Loucy (cell line): Measurements from ENCODE around the gene MRPL52.
"Not testable (repeated sequence)": the region's sequence is repeated elsewhere in the genome, so short reads cannot be mapped to it uniquely, and the experiment has no call there.

Source experiments
- H2AFZ ChIP-seq: fragments of 200-600 bp; sonication (generic); 2 replicates; pipeline ENCODE4 v1.6.0; 2016; ENCODE audit warnings: antibody characterized with exemption, mild to moderate bottlenecking, low read length, moderate library complexity
- H3F3A ChIP-seq: fragments of 200-600 bp; 2 replicates; pipeline ENCODE4 v1.6.0; 2016; ENCODE audit warnings: antibody characterized with exemption, low read depth, mild to moderate bottlenecking
- H3K27me3 ChIP-seq: fragments of 200-600 bp; sonication (generic); 2 replicates; pipeline ENCODE4 v1.6.1; 2014; ENCODE audit warnings: low read length, mild to moderate bottlenecking; ENCODE audit not compliant: insufficient read depth, poor library complexity, severe bottlenecking
- H3K36me3 ChIP-seq: fragments of 200-600 bp; sonication (generic); 2 replicates; pipeline ENCODE4 v1.6.1; 2016; ENCODE audit warnings: low read length; ENCODE audit not compliant: insufficient read depth
- H3K4me1 ChIP-seq: fragments of 200-600 bp; sonication (generic); 2 replicates; pipeline ENCODE4 v1.5.1; 2014; ENCODE audit warnings: low read length, mild to moderate bottlenecking; ENCODE audit not compliant: insufficient read depth, poor library complexity, severe bottlenecking
- H3K4me2 ChIP-seq: fragments of 200-600 bp; sonication (generic); 2 replicates; pipeline ENCODE4 v1.6.0; 2014; ENCODE audit warnings: antibody characterized with exemption, low read length, low read depth, mild to moderate bottlenecking; ENCODE audit not compliant: poor library complexity, severe bottlenecking
- H3K4me3 ChIP-seq: fragments of 200-600 bp; sonication (generic); 2 replicates; pipeline ENCODE4 v1.5.1; 2014; ENCODE audit warnings: low read length, mild to moderate bottlenecking, mixed read lengths; ENCODE audit not compliant: poor library complexity, severe bottlenecking
- H3K79me2 ChIP-seq: fragments of 200-600 bp; sonication (generic); 2 replicates; pipeline ENCODE4 v1.6.1; 2014; ENCODE audit warnings: low read length; ENCODE audit not compliant: insufficient read depth
- H3K9ac ChIP-seq: fragments of 200-600 bp; sonication (generic); 2 replicates; pipeline ENCODE4 v1.6.0; 2014; ENCODE audit warnings: mild to moderate bottlenecking, low read depth, low read length, moderate library complexity; ENCODE audit not compliant: poor library complexity, severe bottlenecking
- H3K9me2 ChIP-seq: fragments of 200-600 bp; sonication (generic); replicated peaks from 2 replicates; pipeline ENCODE4 v1.6.1; 2016; ENCODE audit warnings: low read depth, low read length, mixed read lengths
- H3K9me3 ChIP-seq: fragments of 200-600 bp; sonication (generic); 2 replicates; pipeline ENCODE4 v1.6.1; 2014; ENCODE audit warnings: mild to moderate bottlenecking, antibody characterized with exemption, low read length, low read depth; ENCODE audit not compliant: insufficient read depth
- H4K20me1 ChIP-seq: fragments of 200-600 bp; sonication (generic); 2 replicates; pipeline ENCODE4 v1.6.0; 2014; ENCODE audit warnings: antibody characterized with exemption, low read length, mild to moderate bottlenecking; ENCODE audit not compliant: insufficient read depth, poor library complexity, severe bottlenecking
- EZH2phosphoT487 ChIP-seq: fragments of 200-600 bp; IDR thresholded peaks from 2 replicates; pipeline ENCODE4 v1.6.1; 2018; ENCODE audit warnings: antibody characterized with exemption, mild to moderate bottlenecking, moderate library complexity, borderline replicate concordance
- TF ChIP-seq, protein P1 (sequence below): fragments of 200-600 bp; sonication (generic); conservative IDR thresholded peaks from 2 replicates; pipeline ENCODE4 v1.5.1; 2014; ENCODE audit warnings: mild to moderate bottlenecking, antibody characterized with exemption, low read length

Gene MRPL52

GRCh38 chr14:22852599-22852939 lies 22.9 kb downstream of the MRPL52 start:
- Histone ChIP-seq H3K9ac (peak overlapping the region; percentile 75), H3K4me3 (peak overlapping the region; percentile 79), H4K20me1 (no peaks in the 10 kb centered on the region), H3K4me2 (peak overlapping the region; percentile 97), H3K79me2 (no peaks in the 10 kb centered on the region), H3K9me2 (no peaks in the 10 kb centered on the region), H2AFZ (peak overlapping the region; percentile 95), H3K27me3 (peaks cover 33% of the 10 kb centered on the region), H3F3A (no peaks in the 10 kb centered on the region), H3K4me1 (peaks cover 17% of the 10 kb centered on the region), H3K9me3 (no peaks in the 10 kb centered on the region), H3K36me3 (no peaks in the 10 kb centered on the region)
- TF ChIP-seq, protein P1, sequence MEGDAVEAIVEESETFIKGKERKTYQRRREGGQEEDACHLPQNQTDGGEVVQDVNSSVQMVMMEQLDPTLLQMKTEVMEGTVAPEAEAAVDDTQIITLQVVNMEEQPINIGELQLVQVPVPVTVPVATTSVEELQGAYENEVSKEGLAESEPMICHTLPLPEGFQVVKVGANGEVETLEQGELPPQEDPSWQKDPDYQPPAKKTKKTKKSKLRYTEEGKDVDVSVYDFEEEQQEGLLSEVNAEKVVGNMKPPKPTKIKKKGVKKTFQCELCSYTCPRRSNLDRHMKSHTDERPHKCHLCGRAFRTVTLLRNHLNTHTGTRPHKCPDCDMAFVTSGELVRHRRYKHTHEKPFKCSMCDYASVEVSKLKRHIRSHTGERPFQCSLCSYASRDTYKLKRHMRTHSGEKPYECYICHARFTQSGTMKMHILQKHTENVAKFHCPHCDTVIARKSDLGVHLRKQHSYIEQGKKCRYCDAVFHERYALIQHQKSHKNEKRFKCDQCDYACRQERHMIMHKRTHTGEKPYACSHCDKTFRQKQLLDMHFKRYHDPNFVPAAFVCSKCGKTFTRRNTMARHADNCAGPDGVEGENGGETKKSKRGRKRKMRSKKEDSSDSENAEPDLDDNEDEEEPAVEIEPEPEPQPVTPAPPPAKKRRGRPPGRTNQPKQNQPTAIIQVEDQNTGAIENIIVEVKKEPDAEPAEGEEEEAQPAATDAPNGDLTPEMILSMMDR, result no peak
- TF ChIP-seq EZH2phosphoT487, result no peak

- Histone ChIP-seq H3K36me3 (no peaks in the 10 kb centered on the region), H3K27me3 (peaks cover 39% of the 10 kb centered on the region), H3K9ac (peak overlapping the region; percentile 75), H3K4me2 (peak overlapping the region; percentile 97), H3F3A (no peaks in the 10 kb centered on the region), H3K9me2 (no peaks in the 10 kb centered on the region), H3K79me2 (no peaks in the 10 kb centered on the region), H3K4me1 (peaks cover 15% of the 10 kb centered on the region), H3K9me3 (no peaks in the 10 kb centered on the region), H4K20me1 (no peaks in the 10 kb centered on the region), H3K4me3 (peak overlapping the region; percentile 79), H2AFZ (peak overlapping the region; percentile 95)
- no peak for TF ChIP-seq EZH2phosphoT487
- TF ChIP-seq, protein P1, result peak; percentile 96
Observed at GRCh38 chr14:22852940-22853767, 23.5 kb downstream of the MRPL52 start.

GRCh38 chr14:22854296-22854695 lies 24.6 kb downstream of the MRPL52 start:
- H3K4me3 ChIP-seq, H2AFZ ChIP-seq, H3K9ac ChIP-seq, H3K4me2 ChIP-seq, H3K9me3 ChIP-seq, H3K36me3 ChIP-seq, H3K79me2 ChIP-seq, H4K20me1 ChIP-seq, H3K9me2 ChIP-seq, H3F3A ChIP-seq: not testable (repeated sequence)
- H3K27me3 ChIP-seq, result peaks cover 45% of the 10 kb centered on the region
- H3K4me1 ChIP-seq, result peaks cover 11% of the 10 kb centered on the region
